HG03103 (cell line): Measurements from ENCODE around the gene DRAM2.
A peak's percentile ranks its signal among the peaks of the same experiment; 100 is the strongest.
"Not testable (repeated sequence)": the region's sequence is repeated elsewhere in the genome, so short reads cannot be mapped to it uniquely, and the experiment has no call there.

Experiments
- ATAC-seq: cut with Tn5 transposase; IDR thresholded peaks from one replicate; pipeline ENCODE4 v1.9.1; 2021; ENCODE audit warnings: low read depth; ENCODE audit not compliant: unreplicated experiment

The DRAM2 gene

GRCh38 chr1:111145542-111145941 lies 5.6 kb upstream of the DRAM2 start:
- no peak for ATAC-seq

GRCh38 chr1:111142356-111142975 lies 2.6 kb upstream of the DRAM2 start:
- ATAC-seq = no peak

DNA sequence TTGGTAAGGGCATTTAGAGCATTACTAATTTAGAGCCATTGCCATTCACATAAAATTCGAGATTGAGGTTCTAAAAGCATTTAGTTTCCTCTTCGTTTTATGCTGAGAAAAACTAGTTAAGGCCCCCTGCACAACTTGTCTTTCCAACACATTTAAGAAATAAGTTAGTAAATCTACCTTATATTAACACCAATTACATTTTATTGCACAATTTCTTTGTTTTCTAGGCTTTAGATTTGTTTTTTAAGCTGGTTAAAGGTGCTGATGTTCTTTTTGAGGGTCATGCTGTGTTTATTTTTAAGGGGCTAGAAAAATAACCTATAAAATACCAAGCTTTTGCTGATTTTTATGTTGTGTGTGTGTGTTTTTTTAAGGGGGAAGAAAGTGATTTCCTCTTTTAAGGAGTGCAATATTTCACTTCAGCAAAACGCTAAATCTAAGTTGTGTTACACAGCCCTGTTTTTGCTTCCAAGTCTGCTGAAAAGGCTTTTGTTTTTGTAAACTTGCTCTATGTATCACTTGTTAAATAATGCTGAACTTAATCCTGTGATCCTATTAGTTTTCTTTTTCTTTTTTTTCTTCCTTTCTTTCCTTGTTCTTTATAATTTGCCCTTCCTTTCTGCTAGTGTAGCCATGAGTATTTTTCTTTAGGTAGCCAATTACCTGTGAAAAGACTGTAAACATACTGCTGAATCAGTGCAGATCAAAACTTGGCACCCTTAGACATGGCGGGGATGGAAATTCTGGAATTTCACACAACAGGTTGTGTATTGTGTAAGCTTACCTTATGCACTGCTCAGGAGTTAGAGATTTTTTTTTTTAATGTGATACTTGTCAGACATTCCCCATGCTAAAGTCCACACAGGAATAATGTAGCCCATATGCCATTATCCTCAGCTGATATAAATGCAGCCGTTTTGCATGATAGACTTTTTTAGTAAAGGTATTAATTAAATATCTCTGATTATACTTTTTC lies 1.6 kb upstream of the DRAM2 start:
- no peak for ATAC-seq

DNA sequence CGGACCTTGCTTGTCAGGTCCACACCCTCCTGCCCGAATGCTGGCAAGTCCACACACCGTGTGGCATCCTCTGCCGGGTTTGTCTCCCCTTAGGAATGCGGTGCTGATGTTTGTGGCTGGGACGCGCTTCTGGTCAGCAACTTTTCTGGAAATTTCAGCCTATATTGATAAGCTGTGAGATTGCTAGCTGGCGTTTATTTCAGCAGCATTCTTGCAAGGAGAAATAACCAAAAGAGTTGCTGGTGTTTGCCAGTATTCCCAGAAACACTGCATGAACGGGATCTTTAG lies 731 bp upstream of the DRAM2 start:
- ATAC-seq = no peak

DNA sequence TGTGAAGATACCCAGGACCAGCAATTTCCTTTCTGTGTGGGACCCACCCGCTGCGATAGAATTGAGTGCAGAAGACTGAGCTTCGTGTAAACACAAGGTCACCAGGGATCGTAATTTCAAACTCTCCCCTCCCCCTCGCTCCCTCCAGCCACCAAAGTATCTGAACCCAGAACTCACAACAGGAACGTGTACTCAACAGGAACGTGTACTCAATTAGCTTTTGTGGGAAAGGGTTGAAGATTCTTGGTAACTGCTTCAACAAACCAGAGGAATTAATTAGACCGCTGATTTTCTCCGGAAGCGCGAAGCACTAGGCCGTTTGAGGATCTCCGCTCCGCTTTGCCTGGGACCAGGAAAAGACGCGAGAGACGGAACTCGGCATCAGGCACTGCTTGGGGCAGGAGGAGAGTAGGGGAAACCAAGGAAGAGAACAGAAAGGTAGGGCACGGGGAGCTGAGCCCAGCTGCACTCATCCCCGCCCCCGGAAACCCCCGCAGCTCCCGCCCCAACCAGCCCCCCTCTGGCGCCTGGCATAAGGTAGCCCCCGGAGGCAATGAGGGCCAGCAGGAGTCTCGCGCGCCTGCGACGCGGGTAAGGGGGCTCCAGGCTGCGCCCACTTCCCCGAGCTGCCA lies 453 bp downstream of the DRAM2 start:
- ATAC-seq = peak; percentile 36

DNA sequence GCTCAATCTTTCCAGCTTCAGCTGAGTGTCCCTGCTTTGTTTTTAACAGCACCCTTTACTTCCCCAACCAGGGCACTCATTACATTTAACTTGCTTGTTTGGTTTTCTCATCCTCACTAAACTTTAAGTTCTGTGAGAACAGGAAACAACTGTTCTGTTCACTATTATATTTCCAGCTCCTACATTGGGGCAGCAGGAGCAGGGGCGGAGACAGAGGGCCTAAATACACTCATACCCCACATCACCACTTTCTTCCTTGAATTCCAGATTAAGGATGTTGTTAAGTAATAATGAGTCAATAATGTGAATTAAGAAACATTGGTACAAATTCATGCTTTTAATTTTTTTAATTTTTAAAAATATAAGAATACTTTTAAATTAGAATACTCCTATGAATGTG lies 6.0 kb downstream of the DRAM2 start:
- no peak for ATAC-seq

GRCh38 chr1:111131693-111132092 lies 8.2 kb downstream of the DRAM2 start:
- ATAC-seq = no peak

DNA sequence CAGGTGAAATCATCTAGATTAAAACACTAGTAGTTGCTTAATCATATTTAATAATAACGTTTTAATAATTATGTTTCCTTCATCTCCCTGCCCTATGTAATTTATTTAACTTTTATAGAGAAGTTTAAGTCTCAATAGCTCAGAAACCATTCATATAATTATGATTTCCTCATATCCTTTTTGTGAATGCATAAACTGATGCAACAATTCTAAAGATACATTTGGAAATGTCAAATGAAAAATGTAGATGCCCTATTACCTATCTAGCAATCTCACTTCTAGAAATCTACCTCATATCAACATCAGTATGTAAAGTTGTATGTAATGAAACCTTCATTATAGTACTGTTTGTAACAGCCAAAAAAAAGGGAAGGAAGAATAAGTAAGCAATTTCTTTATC lies 10.5 kb downstream of the DRAM2 start:
- no peak for ATAC-seq

DNA sequence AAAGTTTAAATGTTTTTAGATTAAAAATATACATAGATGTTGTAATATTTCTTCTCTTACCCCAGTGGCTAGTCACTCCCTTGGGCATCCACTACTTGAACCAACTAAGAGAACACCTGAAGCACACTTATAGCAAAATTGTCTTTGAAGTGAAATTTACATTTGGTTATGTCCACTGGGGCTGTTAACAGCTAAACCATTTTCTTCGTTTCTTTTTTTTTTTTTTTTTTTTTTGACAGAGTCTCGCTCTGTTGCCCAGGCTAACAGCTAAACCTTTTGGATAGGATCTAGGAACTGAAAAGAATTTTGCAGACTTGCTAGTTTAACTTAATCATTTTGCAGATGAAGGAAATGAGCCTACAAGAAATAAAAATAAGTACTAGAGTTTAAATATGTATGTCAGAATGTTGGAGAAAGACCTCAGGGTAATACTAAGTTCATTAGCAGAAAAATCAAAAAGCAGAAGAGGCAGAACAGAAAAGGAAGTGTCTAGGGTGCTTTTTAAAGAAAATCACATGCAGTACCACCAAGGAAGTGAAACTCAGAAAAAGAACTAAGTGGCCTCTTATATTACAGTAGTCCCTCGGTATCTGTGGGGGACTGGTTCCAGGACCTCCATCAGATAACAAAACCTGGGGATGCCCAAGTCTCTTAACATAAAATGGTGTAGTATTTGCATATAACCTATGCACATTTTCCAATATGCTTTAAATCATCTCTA lies 11.8 kb downstream of the DRAM2 start:
- peak; percentile 66 for ATAC-seq

DNA sequence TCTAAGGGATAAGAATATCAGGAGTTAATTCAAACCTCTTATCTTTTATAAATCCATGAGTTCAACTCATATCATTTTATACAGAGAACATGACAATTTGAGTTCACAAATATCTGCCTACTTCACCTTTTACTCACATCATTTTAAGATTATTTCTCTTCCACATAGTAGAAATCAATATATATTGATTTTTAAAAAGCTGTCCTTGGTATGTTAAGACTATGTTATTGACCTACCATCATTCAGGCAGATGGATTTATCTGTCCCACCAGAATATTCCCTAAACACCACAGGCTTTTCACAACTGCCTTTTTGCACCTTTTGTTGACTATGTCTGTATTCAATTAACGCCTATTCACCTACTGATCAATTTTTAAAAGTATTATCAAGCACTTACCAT lies 13.5 kb downstream of the DRAM2 start:
- ATAC-seq = no peak

GRCh38 chr1:111116496-111116895 lies 23.4 kb downstream of the DRAM2 start:
- no peak for ATAC-seq

GRCh38 chr1:111110197-111110899 lies 29.5 kb downstream of the DRAM2 start:
- ATAC-seq = no peak

- ATAC-seq = no peak
Observed at GRCh38 chr1:111104981-111105380, 34.9 kb downstream of the DRAM2 start.

GRCh38 chr1:111101854-111102642 lies 37.8 kb downstream of the DRAM2 start:
- ATAC-seq = no peak

DNA sequence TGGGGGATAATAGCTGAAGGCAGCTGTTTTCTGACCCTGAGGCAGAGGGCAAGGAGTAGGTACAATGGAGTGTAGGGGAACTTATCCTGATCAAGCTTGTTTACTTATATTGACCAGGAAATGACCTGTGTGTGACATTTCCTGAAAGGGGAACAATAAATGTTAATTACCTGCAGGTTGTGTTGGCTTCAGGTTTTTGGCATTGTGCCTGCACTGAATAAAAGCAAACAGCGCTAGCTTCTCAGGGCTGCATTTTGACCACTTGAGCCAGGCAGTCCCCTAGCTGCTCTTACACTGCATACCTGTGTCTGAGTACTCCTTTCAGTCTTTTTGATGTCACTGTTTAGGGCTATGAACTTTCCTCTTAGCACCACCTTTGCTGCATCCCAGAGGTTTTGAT lies 40.6 kb downstream of the DRAM2 start:
- ATAC-seq = no peak

DNA sequence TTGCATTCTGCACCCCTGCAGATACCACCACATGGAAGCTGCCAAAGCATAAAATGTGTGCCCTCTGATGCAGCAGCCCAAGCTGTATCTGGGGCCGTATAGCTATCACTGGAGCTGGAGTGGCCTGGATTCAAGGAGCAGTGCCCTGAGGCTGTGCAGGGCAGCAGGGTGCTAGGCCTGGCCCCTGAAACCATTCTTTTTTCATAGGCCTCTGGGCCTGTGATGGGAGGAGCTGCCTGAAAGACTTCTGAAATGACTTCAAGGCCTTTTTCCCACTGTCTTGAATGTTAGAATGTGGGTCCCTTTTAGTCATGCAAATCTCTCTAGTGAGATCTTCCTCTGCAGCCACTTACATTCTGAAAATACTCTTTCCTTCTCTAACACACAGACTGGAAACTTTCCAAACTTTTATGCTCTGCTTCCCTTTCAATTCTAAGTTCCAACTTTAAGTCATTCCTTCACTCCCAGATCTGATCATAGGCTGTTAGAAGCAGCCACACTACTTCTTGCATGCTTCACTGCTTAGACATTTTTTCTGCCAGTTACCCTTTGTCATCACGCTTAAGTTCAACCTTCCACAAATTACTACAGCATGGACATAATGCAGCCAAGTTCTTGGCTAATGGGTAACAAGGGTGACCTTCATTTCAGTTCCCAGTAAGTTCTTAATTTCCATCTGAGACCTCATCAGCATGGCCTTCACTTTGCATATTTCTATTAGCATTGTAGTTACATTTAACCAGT lies 42.4 kb downstream of the DRAM2 start:
- ATAC-seq = no peak

- not testable (repeated sequence) for ATAC-seq
Observed at GRCh38 chr1:111095421-111095820, 44.5 kb downstream of the DRAM2 start.

- no peak for ATAC-seq
Observed at GRCh38 chr1:111089638-111090037, 50.3 kb downstream of the DRAM2 start.

GRCh38 chr1:111085676-111086075 lies 54.2 kb downstream of the DRAM2 start:
- ATAC-seq = no peak
